Ishikawa (cell line): ENCODE measurements around the gene SLC24A3.
A peak's percentile ranks its signal among the peaks of the same experiment; 100 is the strongest.

ENCODE experiments used
- CEBPB ChIP-seq: IDR thresholded peaks from 2 replicates; pipeline ENCODE4 v1.6.1; 2012
- CREB1 ChIP-seq: IDR thresholded peaks from 2 replicates; pipeline ENCODE4 v1.6.1; 2012; ENCODE audit warnings: low read depth
- EGR1 ChIP-seq: IDR thresholded peaks from 2 replicates; pipeline ENCODE4 v1.6.1; 2012
- EP300 ChIP-seq: IDR thresholded peaks from 2 replicates; pipeline ENCODE4 v1.6.1; 2012; ENCODE audit warnings: borderline replicate concordance
- FOXM1 ChIP-seq: IDR thresholded peaks from 2 replicates; pipeline ENCODE4 v1.6.1; 2012; ENCODE audit warnings: low read depth, borderline replicate concordance
- MAX ChIP-seq: IDR thresholded peaks from 2 replicates; pipeline ENCODE4 v1.6.1; 2012
- NFIC ChIP-seq: IDR thresholded peaks from 2 replicates; pipeline ENCODE4 v1.6.1; 2012
- RAD21 ChIP-seq: IDR thresholded peaks from 2 replicates; pipeline ENCODE4 v1.6.1; 2012; ENCODE audit warnings: low read depth
- REST ChIP-seq: IDR thresholded peaks from 2 replicates; pipeline ENCODE4 v1.6.1; 2012; ENCODE audit warnings: low read depth, mild to moderate bottlenecking
- TAF1 ChIP-seq: IDR thresholded peaks from 2 replicates; pipeline ENCODE4 v1.6.1; 2012; ENCODE audit warnings: low read depth, mild to moderate bottlenecking
- TCF12 ChIP-seq: IDR thresholded peaks from 2 replicates; pipeline ENCODE4 v1.6.1; 2012; ENCODE audit warnings: low read depth
- TEAD4 ChIP-seq: IDR thresholded peaks from 2 replicates; pipeline ENCODE4 v1.6.1; 2012
- YY1 ChIP-seq: IDR thresholded peaks from 2 replicates; pipeline ENCODE4 v1.6.1; 2012; ENCODE audit warnings: low read depth
- ZBTB7A ChIP-seq: IDR thresholded peaks from 2 replicates; pipeline ENCODE4 v1.6.1; 2012; ENCODE audit warnings: low read depth
- TF ChIP-seq, protein P1 (sequence below): IDR thresholded peaks from 2 replicates; pipeline ENCODE4 v1.6.1; 2012

Gene SLC24A3

DNA sequence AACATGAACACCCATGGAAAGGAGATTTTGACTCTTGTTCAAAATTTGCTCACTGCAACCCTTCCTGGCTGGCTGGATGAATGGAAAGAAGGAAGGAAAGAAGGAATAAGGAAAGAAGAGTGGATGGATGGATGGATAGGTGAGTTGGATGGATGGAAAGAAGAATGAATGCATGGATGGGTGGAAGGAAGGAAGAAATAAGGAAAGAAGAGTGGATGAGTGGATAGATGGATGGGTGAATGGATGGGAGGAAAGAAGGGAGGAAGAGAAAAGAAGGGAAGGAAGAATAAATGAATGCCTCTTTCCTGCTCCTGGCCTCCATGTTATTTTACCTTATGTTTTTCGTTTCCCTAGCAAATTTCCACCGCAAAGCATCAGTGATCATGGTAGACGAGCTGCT, 471.4 kb downstream of the SLC24A3 start:
- TF ChIP-seq MAX (no peak), NFIC (no peak), CREB1 (no peak), EGR1 (no peak), ZBTB7A (no peak), TEAD4 (no peak), FOXM1 (no peak), REST (no peak)
- TF ChIP-seq, protein P1, sequence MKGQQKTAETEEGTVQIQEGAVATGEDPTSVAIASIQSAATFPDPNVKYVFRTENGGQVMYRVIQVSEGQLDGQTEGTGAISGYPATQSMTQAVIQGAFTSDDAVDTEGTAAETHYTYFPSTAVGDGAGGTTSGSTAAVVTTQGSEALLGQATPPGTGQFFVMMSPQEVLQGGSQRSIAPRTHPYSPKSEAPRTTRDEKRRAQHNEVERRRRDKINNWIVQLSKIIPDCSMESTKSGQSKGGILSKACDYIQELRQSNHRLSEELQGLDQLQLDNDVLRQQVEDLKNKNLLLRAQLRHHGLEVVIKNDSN: no peak

DNA sequence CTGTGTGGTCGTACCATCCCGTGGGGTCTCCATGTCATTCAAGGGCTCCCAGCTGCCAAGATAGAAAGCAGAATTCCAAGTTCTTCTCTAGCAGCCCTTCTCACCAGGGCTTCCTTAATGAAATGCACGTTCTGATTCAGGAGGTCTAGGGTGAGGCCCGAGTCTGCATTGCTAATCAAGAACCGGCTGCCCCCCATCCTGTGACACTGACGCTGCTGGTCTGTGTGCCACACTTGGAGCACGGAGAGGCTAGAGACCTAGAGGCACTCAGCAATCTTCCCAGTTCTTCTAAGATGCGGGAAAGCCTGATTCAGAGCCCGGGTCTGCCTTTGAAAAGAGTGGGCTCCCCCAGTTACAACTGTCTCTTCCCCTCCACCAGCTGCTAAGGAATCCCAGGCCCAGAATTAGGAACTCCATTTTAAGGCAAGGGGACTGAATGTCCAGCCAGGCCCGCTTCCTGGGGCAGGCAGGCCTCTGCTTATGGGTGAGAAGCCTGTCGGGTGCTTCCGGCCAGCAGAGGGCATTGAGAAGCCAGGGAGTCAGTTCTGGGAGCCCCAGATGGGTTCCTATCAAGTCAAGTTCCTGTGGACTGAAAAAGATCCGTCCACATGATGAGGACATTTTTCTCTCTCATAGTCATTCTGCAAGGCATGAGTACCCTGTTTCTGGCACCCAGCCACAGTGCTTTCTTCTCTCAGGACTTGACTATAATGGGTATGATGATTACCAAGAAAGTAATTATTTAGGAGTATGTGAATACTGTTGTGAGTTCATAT, 475.8 kb downstream of the SLC24A3 start:
- TF ChIP-seq CEBPB (no peak), REST (no peak), EP300 (no peak), RAD21 (peak; percentile 57)

GRCh38 chr20:19690462-19690861, 478.0 kb downstream of the SLC24A3 start:
- TF ChIP-seq, protein P1: no peak
- TF ChIP-seq RAD21 (no peak), REST (no peak), TAF1 (no peak), MAX (no peak), EP300 (no peak), YY1 (no peak), NFIC (no peak), FOXM1 (no peak), CEBPB (no peak), TCF12 (no peak), CREB1 (no peak), ZBTB7A (no peak), TEAD4 (no peak)

- no peak for TF ChIP-seq RAD21
Measured at GRCh38 chr20:19691125-19691524, 478.7 kb downstream of the SLC24A3 start.

DNA sequence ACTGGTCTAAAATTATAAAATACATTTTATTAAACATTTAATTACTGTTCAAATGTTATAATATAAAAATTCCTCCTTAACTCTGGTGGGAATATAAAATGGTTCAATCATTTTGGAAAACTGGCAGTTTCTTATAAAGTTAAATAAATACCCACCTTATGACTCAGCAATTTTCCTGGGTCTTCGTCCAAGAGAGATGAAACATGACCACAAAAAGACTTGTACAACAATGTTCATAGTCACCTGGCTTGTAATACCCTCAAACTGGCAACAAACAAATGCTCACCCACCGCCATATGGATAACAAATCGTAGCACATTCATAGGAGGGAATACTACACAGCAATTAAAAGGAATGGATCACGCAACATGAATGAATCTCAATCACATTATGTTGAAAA, 479.7 kb downstream of the SLC24A3 start:
- TF ChIP-seq REST (no peak), CEBPB (no peak), NFIC (no peak), ZBTB7A (no peak), EGR1 (no peak), EP300 (no peak), TAF1 (no peak), MAX (no peak), RAD21 (no peak), TCF12 (no peak), YY1 (no peak), FOXM1 (no peak), TEAD4 (no peak), CREB1 (no peak)
- TF ChIP-seq, protein P1: no peak
